H1 (cell line): ENCODE data around the gene ODAD3. TPM values are rescaled to one million over a fixed set of nuclear protein-coding genes. Genes with fewer than 3 reads are reported as not detected.

Experiments
- BACH1 ChIP-seq: IDR thresholded peaks from 2 replicates; pipeline ENCODE4 v1.6.1; 2012; ENCODE audit warnings: low read length, improper control_type of control experiment
- BCL11A ChIP-seq, 2 experiments: IDR thresholded peaks; one replicate each; pipeline ENCODE4 v1.6.1; 2011; ENCODE audit warnings: low read depth in 2 of 2, low read length in 2 of 2, mild to moderate bottlenecking in 2 of 2
- POU5F1 ChIP-seq: IDR thresholded peaks from 2 replicates; pipeline ENCODE4 v1.6.1; 2011; ENCODE audit warnings: low read depth, mild to moderate bottlenecking, low read length, moderate library complexity
- RFX5 ChIP-seq: IDR thresholded peaks from 2 replicates; pipeline ENCODE4 v1.6.1; 2011; ENCODE audit warnings: low read depth, low read length, improper control_type of control experiment, borderline replicate concordance
- RXRA ChIP-seq: IDR thresholded peaks from 2 replicates; pipeline ENCODE4 v1.6.1; 2011; ENCODE audit warnings: low read depth, mild to moderate bottlenecking, low read length, moderate library complexity; ENCODE audit not compliant: insufficient read depth
- SAP30 ChIP-seq: fragments of 300-600 bp; sonication (generic); IDR thresholded peaks from 2 replicates; pipeline ENCODE4 v1.7.1; 2012; ENCODE audit warnings: low read length, moderate library complexity, mild to moderate bottlenecking, inconsistent platforms; ENCODE audit not compliant: insufficient read depth, insufficient replicate concordance
- SUZ12 ChIP-seq: fragments of 200-600 bp; sonication (generic); IDR thresholded peaks from 2 replicates; pipeline ENCODE4 v1.6.1; 2012; ENCODE audit warnings: mild to moderate bottlenecking, inconsistent platforms, low read length, moderate library complexity, mixed read lengths
- polyA plus RNA-seq, 7 experiments: library from polyadenylated mRNA; depleted of rRNA in 3 of 7; stranded (reverse) in 5 of 7; unstranded in 2 of 7; fragments of >200 nt in 5 of 7; fragments of 200-250 nt in 2 of 7; gene quantifications; 1 replicate in 5 of 7; 2 replicates in 1 of 7; 4 replicates in 1 of 7; pipeline versions ENCODE4 v1.2.1 to v1.2.3, GENCODE V29; 2011 to 2013; ENCODE audit warnings: missing spikeins in 2 of 7, mixed read lengths in 2 of 7
- total RNA-seq: library from RNA; stranded (reverse); fragmentation: NEBNext Ultra II Directional; extraction: Animal tissue kit (Norgen Biotek cat#: 25700); gene quantifications from 2 replicates; pipeline ENCODE4 v1.2.1, GENCODE V29; 2021
- TF ChIP-seq, protein P1 (sequence below): fragments of 300-600 bp; sonication (generic); IDR thresholded peaks from 2 replicates; pipeline ENCODE4 v1.7.1; 2012; ENCODE audit warnings: low read length, moderate library complexity, mild to moderate bottlenecking, inconsistent platforms; ENCODE audit not compliant: insufficient replicate concordance

Gene ODAD3
- total and polyA plus RNA-seq, 2 of the 8 experiments (the other 6 are each of a cell fraction or from before 2014, with no cell fraction given) = 2.1 to 2.2 TPM

DNA sequence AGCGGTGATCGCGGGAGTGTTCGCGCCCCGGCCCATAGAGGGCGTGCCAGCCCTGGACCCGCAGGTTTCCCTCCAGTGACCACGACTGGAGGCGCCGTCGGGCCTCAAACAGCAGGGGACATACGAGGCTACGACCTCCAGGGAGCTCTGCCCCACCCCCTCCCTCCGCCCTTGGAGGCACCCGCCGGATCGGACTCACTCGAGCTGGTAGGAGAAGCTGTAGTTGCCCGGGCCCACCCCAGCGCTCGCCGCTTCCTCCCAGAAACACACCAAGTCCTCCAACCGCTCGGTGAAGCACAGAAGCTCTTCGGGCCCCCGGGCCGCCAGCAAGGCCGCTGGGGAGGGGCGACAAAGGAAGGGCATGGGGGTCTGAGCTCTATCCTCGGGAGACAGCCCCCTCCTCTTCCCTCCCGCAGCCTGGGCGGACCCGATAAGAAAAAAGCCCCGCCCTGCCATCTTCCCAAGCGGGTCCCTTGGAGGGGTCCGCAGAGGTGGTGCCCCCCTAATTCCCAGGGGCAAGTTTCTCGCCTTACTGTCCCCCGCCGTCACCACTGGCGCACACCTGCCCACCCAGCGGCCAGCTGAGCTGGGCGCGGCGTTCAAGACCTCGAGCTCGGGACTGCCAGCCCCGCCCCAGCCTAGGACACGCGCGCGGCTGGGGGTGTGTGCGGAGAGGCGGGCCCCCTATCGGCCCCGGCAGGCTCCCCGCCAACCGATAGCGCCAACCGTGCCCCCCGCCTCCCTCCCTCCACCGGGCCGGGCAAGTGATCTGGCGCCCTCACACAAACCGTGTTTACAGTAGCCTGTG is 51.8 kb downstream of the ODAD3 start (continued):
- TF ChIP-seq BCL11A (IDR thresholded peaks at IDR 0.05; ENCODE audit: low read depth in 2 of 2, low read length in 2 of 2) (no peak), SUZ12 (no peak), POU5F1 (no peak), RFX5 (no peak), RXRA (no peak), BACH1 (no peak), SAP30 (no peak)
- TF ChIP-seq, protein P1, sequence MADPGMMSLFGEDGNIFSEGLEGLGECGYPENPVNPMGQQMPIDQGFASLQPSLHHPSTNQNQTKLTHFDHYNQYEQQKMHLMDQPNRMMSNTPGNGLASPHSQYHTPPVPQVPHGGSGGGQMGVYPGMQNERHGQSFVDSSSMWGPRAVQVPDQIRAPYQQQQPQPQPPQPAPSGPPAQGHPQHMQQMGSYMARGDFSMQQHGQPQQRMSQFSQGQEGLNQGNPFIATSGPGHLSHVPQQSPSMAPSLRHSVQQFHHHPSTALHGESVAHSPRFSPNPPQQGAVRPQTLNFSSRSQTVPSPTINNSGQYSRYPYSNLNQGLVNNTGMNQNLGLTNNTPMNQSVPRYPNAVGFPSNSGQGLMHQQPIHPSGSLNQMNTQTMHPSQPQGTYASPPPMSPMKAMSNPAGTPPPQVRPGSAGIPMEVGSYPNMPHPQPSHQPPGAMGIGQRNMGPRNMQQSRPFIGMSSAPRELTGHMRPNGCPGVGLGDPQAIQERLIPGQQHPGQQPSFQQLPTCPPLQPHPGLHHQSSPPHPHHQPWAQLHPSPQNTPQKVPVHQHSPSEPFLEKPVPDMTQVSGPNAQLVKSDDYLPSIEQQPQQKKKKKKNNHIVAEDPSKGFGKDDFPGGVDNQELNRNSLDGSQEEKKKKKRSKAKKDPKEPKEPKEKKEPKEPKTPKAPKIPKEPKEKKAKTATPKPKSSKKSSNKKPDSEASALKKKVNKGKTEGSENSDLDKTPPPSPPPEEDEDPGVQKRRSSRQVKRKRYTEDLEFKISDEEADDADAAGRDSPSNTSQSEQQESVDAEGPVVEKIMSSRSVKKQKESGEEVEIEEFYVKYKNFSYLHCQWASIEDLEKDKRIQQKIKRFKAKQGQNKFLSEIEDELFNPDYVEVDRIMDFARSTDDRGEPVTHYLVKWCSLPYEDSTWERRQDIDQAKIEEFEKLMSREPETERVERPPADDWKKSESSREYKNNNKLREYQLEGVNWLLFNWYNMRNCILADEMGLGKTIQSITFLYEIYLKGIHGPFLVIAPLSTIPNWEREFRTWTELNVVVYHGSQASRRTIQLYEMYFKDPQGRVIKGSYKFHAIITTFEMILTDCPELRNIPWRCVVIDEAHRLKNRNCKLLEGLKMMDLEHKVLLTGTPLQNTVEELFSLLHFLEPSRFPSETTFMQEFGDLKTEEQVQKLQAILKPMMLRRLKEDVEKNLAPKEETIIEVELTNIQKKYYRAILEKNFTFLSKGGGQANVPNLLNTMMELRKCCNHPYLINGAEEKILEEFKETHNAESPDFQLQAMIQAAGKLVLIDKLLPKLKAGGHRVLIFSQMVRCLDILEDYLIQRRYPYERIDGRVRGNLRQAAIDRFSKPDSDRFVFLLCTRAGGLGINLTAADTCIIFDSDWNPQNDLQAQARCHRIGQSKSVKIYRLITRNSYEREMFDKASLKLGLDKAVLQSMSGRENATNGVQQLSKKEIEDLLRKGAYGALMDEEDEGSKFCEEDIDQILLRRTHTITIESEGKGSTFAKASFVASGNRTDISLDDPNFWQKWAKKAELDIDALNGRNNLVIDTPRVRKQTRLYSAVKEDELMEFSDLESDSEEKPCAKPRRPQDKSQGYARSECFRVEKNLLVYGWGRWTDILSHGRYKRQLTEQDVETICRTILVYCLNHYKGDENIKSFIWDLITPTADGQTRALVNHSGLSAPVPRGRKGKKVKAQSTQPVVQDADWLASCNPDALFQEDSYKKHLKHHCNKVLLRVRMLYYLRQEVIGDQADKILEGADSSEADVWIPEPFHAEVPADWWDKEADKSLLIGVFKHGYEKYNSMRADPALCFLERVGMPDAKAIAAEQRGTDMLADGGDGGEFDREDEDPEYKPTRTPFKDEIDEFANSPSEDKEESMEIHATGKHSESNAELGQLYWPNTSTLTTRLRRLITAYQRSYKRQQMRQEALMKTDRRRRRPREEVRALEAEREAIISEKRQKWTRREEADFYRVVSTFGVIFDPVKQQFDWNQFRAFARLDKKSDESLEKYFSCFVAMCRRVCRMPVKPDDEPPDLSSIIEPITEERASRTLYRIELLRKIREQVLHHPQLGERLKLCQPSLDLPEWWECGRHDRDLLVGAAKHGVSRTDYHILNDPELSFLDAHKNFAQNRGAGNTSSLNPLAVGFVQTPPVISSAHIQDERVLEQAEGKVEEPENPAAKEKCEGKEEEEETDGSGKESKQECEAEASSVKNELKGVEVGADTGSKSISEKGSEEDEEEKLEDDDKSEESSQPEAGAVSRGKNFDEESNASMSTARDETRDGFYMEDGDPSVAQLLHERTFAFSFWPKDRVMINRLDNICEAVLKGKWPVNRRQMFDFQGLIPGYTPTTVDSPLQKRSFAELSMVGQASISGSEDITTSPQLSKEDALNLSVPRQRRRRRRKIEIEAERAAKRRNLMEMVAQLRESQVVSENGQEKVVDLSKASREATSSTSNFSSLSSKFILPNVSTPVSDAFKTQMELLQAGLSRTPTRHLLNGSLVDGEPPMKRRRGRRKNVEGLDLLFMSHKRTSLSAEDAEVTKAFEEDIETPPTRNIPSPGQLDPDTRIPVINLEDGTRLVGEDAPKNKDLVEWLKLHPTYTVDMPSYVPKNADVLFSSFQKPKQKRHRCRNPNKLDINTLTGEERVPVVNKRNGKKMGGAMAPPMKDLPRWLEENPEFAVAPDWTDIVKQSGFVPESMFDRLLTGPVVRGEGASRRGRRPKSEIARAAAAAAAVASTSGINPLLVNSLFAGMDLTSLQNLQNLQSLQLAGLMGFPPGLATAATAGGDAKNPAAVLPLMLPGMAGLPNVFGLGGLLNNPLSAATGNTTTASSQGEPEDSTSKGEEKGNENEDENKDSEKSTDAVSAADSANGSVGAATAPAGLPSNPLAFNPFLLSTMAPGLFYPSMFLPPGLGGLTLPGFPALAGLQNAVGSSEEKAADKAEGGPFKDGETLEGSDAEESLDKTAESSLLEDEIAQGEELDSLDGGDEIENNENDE = no peak
